Stimulated activated CD4-positive, alpha-beta T cell treated with anti-CD3 and anti-CD28 coated beads, Interleukin-1b, Interleukin-23, amount 100 ng/mL, for 1 hour (primary cell): ENCODE measurements around the gene IL6.
"Not testable (repeated sequence)": the region's sequence is repeated elsewhere in the genome, so short reads cannot be mapped to it uniquely, and the experiment has no call there.

Experiments used
- DNase-seq, 2 donors: peaks; one replicate each; pipeline ENCODE4 v3.0.0-alpha.2; 2020; ENCODE audit warnings: low read depth in 2 of 2

The IL6 gene

GRCh38 chr7:22726907-22727713, at the start of gene IL6:
Gene IL6 (plus strand): TSS chr7:22727200. CDS start chr7:22727263, 63 bp downstream.
- no peak for DNase-seq

- DNase-seq: not testable (repeated sequence)
Observed at GRCh38 chr7:22677263-22677662, 49.7 kb upstream of the IL6 start.

GRCh38 chr7:22677680-22678079, 49.3 kb upstream of the IL6 start:
- no peak for DNase-seq

GRCh38 chr7:22680482-22680911, 46.5 kb upstream of the IL6 start:
- DNase-seq: no peak

- DNase-seq: no peak
Observed at GRCh38 chr7:22681312-22681711, 45.7 kb upstream of the IL6 start.

- DNase-seq: no peak
Observed at GRCh38 chr7:22681852-22682657, 44.9 kb upstream of the IL6 start.

- DNase-seq: no peak
Observed at GRCh38 chr7:22683379-22683778, 43.6 kb upstream of the IL6 start.

- no peak for DNase-seq
Observed at GRCh38 chr7:22686620-22687019, 40.4 kb upstream of the IL6 start.

GRCh38 chr7:22688084-22688483, 38.9 kb upstream of the IL6 start:
- DNase-seq: no peak

GRCh38 chr7:22688934-22689333, 38.1 kb upstream of the IL6 start:
- not testable (repeated sequence) for DNase-seq

GRCh38 chr7:22694597-22695207, 32.3 kb upstream of the IL6 start:
- DNase-seq: no peak

GRCh38 chr7:22695476-22696132, 31.4 kb upstream of the IL6 start:
- DNase-seq: no peak

GRCh38 chr7:22696541-22697228, 30.3 kb upstream of the IL6 start:
- DNase-seq: no peak

- DNase-seq: no peak
Observed at GRCh38 chr7:22697322-22697859, 29.6 kb upstream of the IL6 start.

GRCh38 chr7:22697876-22698606, 29.0 kb upstream of the IL6 start:
- no peak for DNase-seq

- DNase-seq: no peak
Observed at GRCh38 chr7:22698767-22699166, 28.2 kb upstream of the IL6 start.

- no peak for DNase-seq
Observed at GRCh38 chr7:22700559-22701002, 26.4 kb upstream of the IL6 start.

- no peak for DNase-seq
Observed at GRCh38 chr7:22702516-22702915, 24.5 kb upstream of the IL6 start.

- DNase-seq: not testable (repeated sequence)
Observed at GRCh38 chr7:22703107-22703855, 23.7 kb upstream of the IL6 start.
